ENCODE results near the gene TIMM22.

The TIMM22 gene

DNA sequence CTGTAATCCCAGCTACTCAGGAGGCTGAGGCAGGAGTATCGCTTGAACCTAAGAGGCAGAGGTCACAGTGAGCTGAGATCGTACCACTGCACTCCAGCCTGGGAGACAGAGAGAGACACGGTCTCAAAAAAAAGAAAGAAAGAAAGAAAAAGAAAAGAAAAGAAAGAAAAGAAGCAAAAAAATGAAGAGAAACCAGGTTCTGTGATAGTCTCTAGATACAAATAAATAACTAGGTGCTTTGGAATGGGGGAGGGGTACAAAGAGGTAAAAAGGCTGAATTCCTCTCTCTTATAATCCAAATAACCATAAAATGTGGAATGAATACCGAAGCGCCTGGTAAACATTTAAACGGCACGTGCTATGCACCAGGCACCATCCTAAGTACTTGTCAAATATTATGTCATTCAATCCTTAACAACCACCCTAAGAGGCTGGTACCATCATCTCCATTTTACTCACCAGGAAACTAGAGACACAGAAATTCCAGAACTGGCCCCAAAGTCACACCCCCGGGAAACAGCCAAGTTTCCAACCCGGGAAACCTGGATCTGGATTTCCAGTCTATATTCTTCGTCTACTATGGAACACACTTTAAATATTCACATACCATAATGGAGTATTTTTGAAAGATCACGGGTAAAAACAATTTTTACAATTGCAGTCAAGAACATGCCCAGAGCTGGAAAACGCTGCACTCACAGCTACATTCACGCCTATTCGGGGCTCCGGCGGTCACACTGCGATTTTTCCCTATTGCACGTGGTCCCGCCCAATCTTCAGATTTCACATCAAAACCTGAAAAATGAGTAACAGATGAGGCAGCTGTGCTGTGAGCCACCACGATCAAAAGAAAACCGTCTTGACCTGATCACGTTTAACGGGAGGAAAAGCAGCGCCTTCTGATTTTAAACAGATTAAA is 27.9 kb upstream of the TIMM22 start:
- TF ChIP-seq, protein P1, sequence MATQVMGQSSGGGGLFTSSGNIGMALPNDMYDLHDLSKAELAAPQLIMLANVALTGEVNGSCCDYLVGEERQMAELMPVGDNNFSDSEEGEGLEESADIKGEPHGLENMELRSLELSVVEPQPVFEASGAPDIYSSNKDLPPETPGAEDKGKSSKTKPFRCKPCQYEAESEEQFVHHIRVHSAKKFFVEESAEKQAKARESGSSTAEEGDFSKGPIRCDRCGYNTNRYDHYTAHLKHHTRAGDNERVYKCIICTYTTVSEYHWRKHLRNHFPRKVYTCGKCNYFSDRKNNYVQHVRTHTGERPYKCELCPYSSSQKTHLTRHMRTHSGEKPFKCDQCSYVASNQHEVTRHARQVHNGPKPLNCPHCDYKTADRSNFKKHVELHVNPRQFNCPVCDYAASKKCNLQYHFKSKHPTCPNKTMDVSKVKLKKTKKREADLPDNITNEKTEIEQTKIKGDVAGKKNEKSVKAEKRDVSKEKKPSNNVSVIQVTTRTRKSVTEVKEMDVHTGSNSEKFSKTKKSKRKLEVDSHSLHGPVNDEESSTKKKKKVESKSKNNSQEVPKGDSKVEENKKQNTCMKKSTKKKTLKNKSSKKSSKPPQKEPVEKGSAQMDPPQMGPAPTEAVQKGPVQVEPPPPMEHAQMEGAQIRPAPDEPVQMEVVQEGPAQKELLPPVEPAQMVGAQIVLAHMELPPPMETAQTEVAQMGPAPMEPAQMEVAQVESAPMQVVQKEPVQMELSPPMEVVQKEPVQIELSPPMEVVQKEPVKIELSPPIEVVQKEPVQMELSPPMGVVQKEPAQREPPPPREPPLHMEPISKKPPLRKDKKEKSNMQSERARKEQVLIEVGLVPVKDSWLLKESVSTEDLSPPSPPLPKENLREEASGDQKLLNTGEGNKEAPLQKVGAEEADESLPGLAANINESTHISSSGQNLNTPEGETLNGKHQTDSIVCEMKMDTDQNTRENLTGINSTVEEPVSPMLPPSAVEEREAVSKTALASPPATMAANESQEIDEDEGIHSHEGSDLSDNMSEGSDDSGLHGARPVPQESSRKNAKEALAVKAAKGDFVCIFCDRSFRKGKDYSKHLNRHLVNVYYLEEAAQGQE (IDR thresholded peaks at IDR 0.05; ENCODE audit: low read depth) = no peak
- TF ChIP-seq YY1 (IDR thresholded peaks at IDR 0.05; ENCODE audit: low read depth) (no peak), RAD21 (IDR thresholded peaks at IDR 0.05; ENCODE audit: low read depth) (no peak), ZBTB7A (IDR thresholded peaks at IDR 0.05; ENCODE audit: low read depth) (no peak), TEAD4 (IDR thresholded peaks at IDR 0.05) (no peak), TAF1 (IDR thresholded peaks at IDR 0.05; ENCODE audit: low read depth) (no peak), TCF12 (IDR thresholded peaks at IDR 0.05; ENCODE audit: low read depth) (no peak), EP300 (IDR thresholded peaks at IDR 0.05; ENCODE audit: borderline replicate concordance) (no peak), EGR1 (IDR thresholded peaks at IDR 0.05) (no peak), NFIC (IDR thresholded peaks at IDR 0.05) (no peak)
- TF ChIP-seq, protein P2, sequence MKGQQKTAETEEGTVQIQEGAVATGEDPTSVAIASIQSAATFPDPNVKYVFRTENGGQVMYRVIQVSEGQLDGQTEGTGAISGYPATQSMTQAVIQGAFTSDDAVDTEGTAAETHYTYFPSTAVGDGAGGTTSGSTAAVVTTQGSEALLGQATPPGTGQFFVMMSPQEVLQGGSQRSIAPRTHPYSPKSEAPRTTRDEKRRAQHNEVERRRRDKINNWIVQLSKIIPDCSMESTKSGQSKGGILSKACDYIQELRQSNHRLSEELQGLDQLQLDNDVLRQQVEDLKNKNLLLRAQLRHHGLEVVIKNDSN (IDR thresholded peaks at IDR 0.05) = no peak

- TF ChIP-seq, protein P2 (IDR thresholded peaks at IDR 0.05) = no peak
- TF ChIP-seq TEAD4 (IDR thresholded peaks at IDR 0.05) (no peak), RAD21 (IDR thresholded peaks at IDR 0.05; ENCODE audit: low read depth) (no peak), ZBTB7A (IDR thresholded peaks at IDR 0.05; ENCODE audit: low read depth) (no peak), MAX (IDR thresholded peaks at IDR 0.05) (no peak), FOXM1 (IDR thresholded peaks at IDR 0.05; ENCODE audit: borderline replicate concordance, low read depth) (no peak), TCF12 (IDR thresholded peaks at IDR 0.05; ENCODE audit: low read depth) (no peak), EGR1 (IDR thresholded peaks at IDR 0.05) (no peak), NFIC (IDR thresholded peaks at IDR 0.05) (no peak), CREB1 (IDR thresholded peaks at IDR 0.05; ENCODE audit: low read depth) (no peak)
- TF ChIP-seq, protein P1 (IDR thresholded peaks at IDR 0.05; ENCODE audit: low read depth) = no peak
These were observed 27.0 kb upstream of the TIMM22 start for GRCh38 chr17:969811-970355.

GRCh38 chr17:970364-970763 is 26.6 kb upstream of the TIMM22 start:
- TF ChIP-seq CREB1 (IDR thresholded peaks at IDR 0.05; ENCODE audit: low read depth) (no peak), ZBTB7A (IDR thresholded peaks at IDR 0.05; ENCODE audit: low read depth) (no peak), CEBPB (IDR thresholded peaks at IDR 0.05) (no peak), EGR1 (IDR thresholded peaks at IDR 0.05) (no peak), NFIC (IDR thresholded peaks at IDR 0.05) (no peak), RAD21 (IDR thresholded peaks at IDR 0.05; ENCODE audit: low read depth) (no peak), TAF1 (IDR thresholded peaks at IDR 0.05; ENCODE audit: low read depth) (no peak), TCF12 (IDR thresholded peaks at IDR 0.05; ENCODE audit: low read depth) (no peak), FOXM1 (IDR thresholded peaks at IDR 0.05; ENCODE audit: borderline replicate concordance, low read depth) (no peak), MAX (IDR thresholded peaks at IDR 0.05) (no peak), EP300 (IDR thresholded peaks at IDR 0.05; ENCODE audit: borderline replicate concordance) (no peak), YY1 (IDR thresholded peaks at IDR 0.05; ENCODE audit: low read depth) (no peak), TEAD4 (IDR thresholded peaks at IDR 0.05) (no peak)
- TF ChIP-seq, protein P2 (IDR thresholded peaks at IDR 0.05) = no peak
- TF ChIP-seq, protein P1 (IDR thresholded peaks at IDR 0.05; ENCODE audit: low read depth) = no peak

Data from Ishikawa (cell line).